Measurements from ENCODE around the gene ODC1. TPM values are rescaled to one million over a fixed set of nuclear protein-coding genes. Genes with fewer than 3 reads are reported as not detected.

ODC1 gene
- total RNA-seq, 3 donors from 2014 or later: 39.8 to 68.8 (median 60.3) TPM

- intact Hi-C loops (cut with DNase I; ENCODE audit: low total_unique reads): loop anchor here (5.0 kb wide), 1 partner anchor 654 kb away; no protein-coding TSS in a partner anchor
- no peak for DNase-seq (ENCODE audit: low spot score in 2 of 2)
- H3K27ac ChIP-seq: peak overlapping the region in 1 of 2 donors; percentile 15
- H3K4me1 ChIP-seq: no peaks in the 10 kb centered on the region
- H3K36me3 ChIP-seq: no peaks in the 10 kb centered on the region
- no peak overlapping the region for H3K4me3 ChIP-seq
- no peak for TF ChIP-seq CTCF (IDR thresholded peaks at IDR 0.05)
- no peak for TF ChIP-seq POLR2A (IDR thresholded peaks at IDR 0.05)
- no peak for TF ChIP-seq POLR2AphosphoS5 (IDR thresholded peaks at IDR 0.05)
- no peaks in the 10 kb centered on the region for H3K9me3 ChIP-seq
- no peaks in the 10 kb centered on the region for H3K27me3 ChIP-seq
Observed at GRCh38 chr2:10397878-10398277, 50.2 kb downstream of the ODC1 start.

- H3K4me1 ChIP-seq: no peaks in the 10 kb centered on the region
- H3K9me3 ChIP-seq: no peaks in the 10 kb centered on the region
- intact Hi-C loops (cut with DNase I; ENCODE audit: low total_unique reads): loop anchor here (5.0 kb wide), 1 partner anchor 655 kb away; no protein-coding TSS in a partner anchor
- H3K27ac ChIP-seq: peak overlapping the region in 1 of 2 donors; percentile 15
- no peak for DNase-seq (ENCODE audit: low spot score in 2 of 2)
- no peaks in the 10 kb centered on the region for H3K36me3 ChIP-seq
- no peaks in the 10 kb centered on the region for H3K27me3 ChIP-seq
- no peak for TF ChIP-seq CTCF (IDR thresholded peaks at IDR 0.05)
- TF ChIP-seq POLR2A (IDR thresholded peaks at IDR 0.05): no peak
- TF ChIP-seq POLR2AphosphoS5 (IDR thresholded peaks at IDR 0.05): no peak
- no peak overlapping the region for H3K4me3 ChIP-seq
Observed at GRCh38 chr2:10397297-10397875, 50.7 kb downstream of the ODC1 start.

DNA sequence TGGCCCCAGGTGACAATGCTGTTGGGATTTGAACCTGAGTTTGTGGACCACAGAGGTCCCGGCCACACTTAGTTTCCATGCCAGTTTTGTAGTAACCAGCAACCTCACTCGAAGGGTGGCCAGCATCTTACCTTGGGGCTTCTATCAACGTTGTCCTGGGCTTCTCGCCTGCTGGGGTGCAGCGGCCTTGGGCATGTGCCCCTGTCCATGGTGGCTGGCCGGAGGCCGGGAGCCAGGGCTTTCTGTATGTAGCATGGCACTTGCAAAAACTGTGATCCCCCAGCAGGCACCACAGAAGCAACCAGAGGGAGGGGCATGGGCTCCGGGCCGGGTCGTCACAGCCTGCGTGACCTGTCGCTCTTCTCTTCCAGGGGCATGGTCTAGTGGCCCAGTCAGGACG, 51.7 kb downstream of the ODC1 start:
- DNase-seq (ENCODE audit: low spot score in 2 of 2): no peak
- H3K9me3 ChIP-seq: no peaks in the 10 kb centered on the region
- no peak overlapping the region for H3K4me3 ChIP-seq
- TF ChIP-seq POLR2A (IDR thresholded peaks at IDR 0.05) (no peak), CTCF (IDR thresholded peaks at IDR 0.05) (no peak), POLR2AphosphoS5 (IDR thresholded peaks at IDR 0.05) (no peak)
- H3K36me3 ChIP-seq: no peaks in the 10 kb centered on the region
- no peak overlapping the region for H3K27ac ChIP-seq
- intact Hi-C loops (cut with DNase I; ENCODE audit: low total_unique reads): loop anchor here (5.0 kb wide), 1 partner anchor 656 kb away; no protein-coding TSS in a partner anchor
- H3K4me1 ChIP-seq: no peaks in the 10 kb centered on the region
- no peaks in the 10 kb centered on the region for H3K27me3 ChIP-seq

DNA sequence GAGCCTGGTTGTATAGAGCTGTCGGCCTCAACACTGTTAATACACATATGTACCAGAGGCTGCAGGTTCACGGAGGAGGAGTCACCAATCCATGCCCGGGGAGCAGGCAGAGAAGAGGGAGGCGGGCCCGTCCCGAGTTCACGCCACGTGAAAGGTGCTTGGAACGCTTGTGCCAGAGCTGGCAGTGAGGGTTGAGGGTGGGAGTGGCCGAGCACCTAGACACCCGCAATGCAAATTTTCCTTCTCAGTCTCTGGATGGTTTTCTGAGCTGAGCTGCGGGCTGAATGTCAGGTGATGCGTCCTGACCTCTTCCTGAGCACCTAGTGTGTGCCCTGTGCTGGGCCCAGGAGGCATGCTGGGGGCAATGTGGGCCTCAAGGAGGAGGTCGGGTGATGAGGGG, 52.2 kb downstream of the ODC1 start:
- no peaks in the 10 kb centered on the region for H3K4me1 ChIP-seq
- no peak overlapping the region for H3K4me3 ChIP-seq
- no peak overlapping the region for H3K27ac ChIP-seq
- TF ChIP-seq CTCF (IDR thresholded peaks at IDR 0.05): no peak
- TF ChIP-seq POLR2AphosphoS5 (IDR thresholded peaks at IDR 0.05): no peak
- TF ChIP-seq POLR2A (IDR thresholded peaks at IDR 0.05): no peak
- intact Hi-C loops (cut with DNase I; ENCODE audit: low total_unique reads): loop anchor here (5.0 kb wide), 1 partner anchor 656 kb away; no protein-coding TSS in a partner anchor
- no peaks in the 10 kb centered on the region for H3K27me3 ChIP-seq
- H3K9me3 ChIP-seq: no peaks in the 10 kb centered on the region
- DNase-seq (ENCODE audit: low spot score in 2 of 2): no peak
- H3K36me3 ChIP-seq: no peaks in the 10 kb centered on the region

DNA sequence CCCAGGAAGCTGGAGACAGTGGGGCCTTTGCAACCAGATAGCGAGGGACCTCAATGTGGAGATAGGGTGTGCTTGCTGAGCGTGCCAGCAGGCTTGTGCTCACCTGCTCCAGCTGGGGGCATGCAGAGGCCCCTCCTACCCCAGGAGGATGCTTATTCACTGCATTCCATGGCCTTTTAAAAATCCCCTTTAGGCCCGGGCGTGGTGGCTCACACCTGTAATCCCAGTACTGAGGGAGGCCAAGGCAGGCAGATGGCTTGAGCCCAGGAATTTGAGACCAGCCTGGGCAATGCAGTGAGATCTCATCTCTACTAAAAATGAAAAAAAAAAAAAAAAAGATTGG, 54.5 kb downstream of the ODC1 start:
- intact Hi-C loops (cut with DNase I; ENCODE audit: low total_unique reads): no loop called here
- Histone ChIP-seq H3K4me1 (no peaks in the 10 kb centered on the region), H3K27ac (peak overlapping the region in 1 of 2 donors; percentile 7)

More for the DNA sequence above, 54.5 kb downstream of the ODC1 start:
- no peak for DNase-seq (ENCODE audit: low spot score in 2 of 2)
- Histone ChIP-seq H3K4me3 (no peak overlapping the region), H3K9me3 (no peaks in the 10 kb centered on the region), H3K27me3 (no peaks in the 10 kb centered on the region), H3K36me3 (no peaks in the 10 kb centered on the region)
- no peak for TF ChIP-seq POLR2AphosphoS5 (IDR thresholded peaks at IDR 0.05)
- TF ChIP-seq POLR2A (IDR thresholded peaks at IDR 0.05): no peak
- TF ChIP-seq CTCF (IDR thresholded peaks at IDR 0.05): no peak
